GM18951 (cell line): ENCODE measurements around the gene OXNAD1.
A peak's percentile ranks its signal among the peaks of the same experiment; 100 is the strongest.
"Not testable (repeated sequence)": the region's sequence is repeated elsewhere in the genome, so short reads cannot be mapped to it uniquely, and the experiment has no call there.

Experiments
- POLR2A ChIP-seq: IDR thresholded peaks from 4 replicates; pipeline ENCODE4 v1.6.1; 2011; ENCODE audit warnings: mild to moderate bottlenecking; ENCODE audit not compliant: insufficient read length, insufficient read depth; ENCODE audit errors: extremely low read depth
- in situ Hi-C: fragments of 300-500 bp; cut with MboI; formaldehyde crosslinking; loops from one replicate; pipeline ENCODE4 v1.12.0; 2022; ENCODE audit warnings: low sequenced_read_pairs, mixed read lengths, inconsistent platforms; ENCODE audit not compliant: unreplicated experiment

The OXNAD1 gene

GRCh38 chr3:16307832-16308531 lies 43.0 kb downstream of the OXNAD1 start:
- in situ Hi-C loops: no loop called here
- no peak for TF ChIP-seq POLR2A

GRCh38 chr3:16308727-16309126 lies 43.7 kb downstream of the OXNAD1 start:
- in situ Hi-C loops: no loop called here
- no peak for TF ChIP-seq POLR2A

- in situ Hi-C loops: no loop called here
- no peak for TF ChIP-seq POLR2A
Measured at GRCh38 chr3:16309558-16309957, 44.5 kb downstream of the OXNAD1 start.

GRCh38 chr3:16310486-16310885 lies 45.5 kb downstream of the OXNAD1 start:
- in situ Hi-C loops: not testable (repeated sequence)

GRCh38 chr3:16311960-16312451 lies 47.0 kb downstream of the OXNAD1 start:
- peak; percentile 27 for TF ChIP-seq POLR2A
- in situ Hi-C loops: no loop called here

- TF ChIP-seq POLR2A: no peak
- in situ Hi-C loops: no loop called here
Measured at GRCh38 chr3:16313886-16314645, 49.1 kb downstream of the OXNAD1 start.

GRCh38 chr3:16315623-16316022 lies 50.6 kb downstream of the OXNAD1 start:
- in situ Hi-C loops: no loop called here
- TF ChIP-seq POLR2A: no peak

- in situ Hi-C loops: no loop called here
- no peak for TF ChIP-seq POLR2A
Measured at GRCh38 chr3:16316396-16316795, 51.4 kb downstream of the OXNAD1 start.

- no peak for TF ChIP-seq POLR2A
- in situ Hi-C loops: no loop called here
Measured at GRCh38 chr3:16316847-16317560, 52.0 kb downstream of the OXNAD1 start.

- TF ChIP-seq POLR2A: no peak
- in situ Hi-C loops: no loop called here
Measured at GRCh38 chr3:16317561-16317945, 52.5 kb downstream of the OXNAD1 start.

- TF ChIP-seq POLR2A: no peak
- in situ Hi-C loops: no loop called here
Measured at GRCh38 chr3:16318176-16318575, 53.2 kb downstream of the OXNAD1 start.

GRCh38 chr3:16319307-16319706 lies 54.3 kb downstream of the OXNAD1 start:
- no peak for TF ChIP-seq POLR2A
- in situ Hi-C loops: no loop called here

- in situ Hi-C loops: no loop called here
- TF ChIP-seq POLR2A: no peak
Measured at GRCh38 chr3:16319723-16320122, 54.7 kb downstream of the OXNAD1 start.
